Stimulated activated CD4-positive, alpha-beta T cell treated with anti-CD3 and anti-CD28 coated beads, Interleukin-2, amount 100 ng/mL, for 48 hours (primary cell): Measurements from ENCODE around the gene MAP4K4.

Experiments used
- DNase-seq, 2 donors: peaks; one replicate each; pipeline ENCODE4 v3.0.0-alpha.2; 2020

MAP4K4 gene

DNA sequence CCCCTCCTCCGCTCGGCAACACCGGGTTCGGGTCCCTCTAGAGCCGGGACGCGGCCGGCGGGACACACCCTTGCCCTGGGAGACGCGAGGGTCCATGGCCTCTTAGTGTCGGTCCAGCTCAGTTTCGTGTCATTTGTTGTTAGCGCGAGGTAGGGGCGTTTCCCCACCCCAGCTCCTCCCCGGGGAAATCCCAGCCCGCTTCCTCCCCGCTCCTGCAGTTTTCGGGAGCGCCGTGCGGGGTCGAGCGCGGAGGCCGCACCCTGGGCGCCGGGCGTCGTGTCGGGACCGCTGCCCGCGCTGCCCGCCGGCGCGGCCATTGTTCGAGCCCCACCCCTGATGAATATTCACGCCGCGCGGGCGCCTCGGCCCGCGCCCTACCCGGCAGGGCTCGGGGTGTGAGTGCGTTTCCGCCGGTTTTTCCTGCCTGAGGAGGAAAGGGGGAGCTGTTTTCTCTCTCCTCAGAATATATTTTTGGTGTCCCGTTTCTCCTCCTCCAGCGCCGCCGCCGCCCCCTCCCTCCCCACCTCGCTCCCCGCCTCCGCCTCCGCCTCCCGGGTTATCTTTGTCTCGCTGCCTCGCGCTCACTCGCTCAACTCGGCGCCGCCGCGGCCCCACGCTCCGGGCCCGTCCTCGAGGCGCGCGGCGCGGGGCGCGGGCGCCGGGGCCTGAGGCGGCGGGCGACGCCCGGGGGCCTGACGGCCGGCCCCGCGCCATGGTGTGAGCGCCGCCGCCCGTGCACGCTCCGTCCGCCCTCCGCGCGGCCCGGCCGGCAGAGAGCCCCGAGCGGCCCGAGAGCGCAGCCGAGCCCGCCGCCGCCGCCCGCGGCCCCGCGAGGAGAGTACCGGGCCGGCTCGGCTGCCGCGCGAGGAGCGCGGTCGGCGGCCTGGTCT is at the start of gene MAP4K4:
TSS of gene MAP4K4 (plus strand) at position 584 of the 890 bp plus-strand sequence. CDS start 374 bp downstream, outside the sequence.
- peak; percentile 59 to 60 for DNase-seq

DNA sequence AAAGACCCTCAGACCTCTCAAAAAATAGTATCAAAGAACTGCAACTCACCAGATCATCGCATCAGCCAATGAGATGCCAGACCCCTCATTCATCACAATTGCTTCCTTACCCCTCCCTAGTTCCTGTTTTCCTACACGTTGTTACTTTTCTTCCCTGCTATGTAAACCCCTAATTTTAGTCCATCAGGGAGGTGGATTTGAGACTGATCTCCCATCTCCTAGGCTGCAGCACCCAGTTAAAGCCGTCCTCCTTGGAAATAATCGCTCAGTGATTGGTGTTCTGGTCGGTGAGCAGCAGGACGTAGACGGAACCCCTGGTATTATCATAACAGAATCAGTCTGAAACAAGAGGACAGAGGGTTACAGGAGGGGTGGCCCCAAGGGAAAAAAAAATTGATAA is 44.0 kb upstream of the MAP4K4 start:
- no peak for DNase-seq

- DNase-seq: no peak
Measured at GRCh38 chr2:101655702-101656422, 41.6 kb upstream of the MAP4K4 start.

- DNase-seq: no peak
Measured at GRCh38 chr2:101657787-101658186, 39.7 kb upstream of the MAP4K4 start.

- DNase-seq: no peak
Measured at GRCh38 chr2:101658387-101658786, 39.1 kb upstream of the MAP4K4 start.

DNA sequence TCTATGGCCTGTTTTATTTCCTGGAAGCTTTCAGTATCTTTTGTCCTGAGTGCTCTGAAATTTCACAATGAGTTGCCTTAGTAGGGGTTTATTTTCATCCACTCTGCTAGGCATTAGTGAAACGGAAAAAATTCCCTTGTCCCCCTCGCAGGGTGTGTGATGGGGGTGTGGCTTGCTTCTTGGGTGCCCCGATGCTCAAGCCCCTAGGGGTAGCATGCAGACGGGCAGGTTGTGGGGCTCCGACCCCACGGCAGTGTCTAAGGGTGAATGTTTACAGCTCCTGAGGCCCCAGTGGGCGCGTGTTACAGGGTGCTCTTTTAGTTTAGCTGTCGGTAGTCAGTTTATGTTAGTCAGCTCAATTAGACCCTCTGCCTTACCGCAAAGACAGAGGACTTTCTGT is 32.2 kb upstream of the MAP4K4 start:
- no peak for DNase-seq

DNA sequence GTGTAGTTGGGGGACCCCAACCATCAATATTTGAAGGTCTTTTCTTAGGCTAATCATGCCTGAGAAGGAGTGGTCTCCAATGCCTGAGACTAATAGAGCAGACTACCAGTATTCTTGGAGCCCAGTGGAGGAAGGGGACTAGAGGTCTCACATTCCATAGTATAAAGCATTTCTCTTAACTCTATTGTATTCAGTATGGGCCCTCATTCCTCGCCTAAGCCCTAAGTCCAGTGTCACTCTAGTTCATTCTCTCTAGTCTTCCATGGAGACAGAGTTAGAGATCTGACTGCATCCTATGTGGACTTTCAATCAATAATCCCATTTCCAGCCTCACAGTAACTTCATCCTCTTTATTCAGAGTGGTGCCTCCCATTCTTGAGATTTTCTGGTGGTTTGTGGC is 29.7 kb upstream of the MAP4K4 start:
- no peak for DNase-seq

GRCh38 chr2:101672047-101672446 is 25.5 kb upstream of the MAP4K4 start:
- DNase-seq: no peak

DNA sequence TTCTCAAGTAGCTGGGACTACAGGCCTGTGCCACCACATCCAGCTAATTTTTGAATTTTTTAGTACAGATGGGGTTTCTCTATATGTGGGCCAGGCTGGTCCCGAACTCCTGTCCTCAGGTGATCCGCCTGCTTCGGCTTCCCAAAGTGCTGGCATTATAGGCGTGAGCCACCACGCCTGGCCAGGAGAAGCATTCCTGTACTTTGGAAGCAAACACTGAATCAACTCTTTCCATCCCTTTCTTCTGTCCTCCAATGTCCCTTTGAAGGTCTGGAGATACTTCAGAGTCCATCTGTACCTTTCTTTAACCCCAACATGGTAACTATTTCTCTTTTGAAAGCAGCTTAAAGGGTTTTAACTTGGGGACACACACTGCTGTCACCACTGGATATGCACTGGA is 23.6 kb upstream of the MAP4K4 start:
- DNase-seq: no peak

- no peak for DNase-seq
Measured at GRCh38 chr2:101675512-101675911, 22.0 kb upstream of the MAP4K4 start.

- DNase-seq: no peak
Measured at GRCh38 chr2:101676674-101677073, 20.8 kb upstream of the MAP4K4 start.

GRCh38 chr2:101677658-101678057 is 19.8 kb upstream of the MAP4K4 start:
- DNase-seq: no peak

DNA sequence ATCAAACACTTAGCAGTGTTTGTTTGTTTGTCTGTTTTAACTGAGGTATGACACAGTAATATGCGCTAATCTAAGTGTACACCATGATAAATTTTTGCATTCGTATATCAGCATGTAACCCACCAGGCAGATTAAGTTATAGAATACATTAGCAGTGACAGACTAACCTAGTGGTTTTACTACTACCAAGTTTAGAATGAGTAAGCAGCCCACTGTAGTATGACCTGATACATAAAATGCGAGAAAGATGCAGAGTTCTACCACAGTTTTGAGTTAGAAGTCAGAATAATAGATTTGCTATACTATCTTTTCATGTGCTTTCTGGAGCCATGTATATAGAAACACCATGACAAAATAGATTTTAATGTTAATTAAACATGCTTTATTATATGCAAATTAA is 19.1 kb upstream of the MAP4K4 start:
- DNase-seq: no peak

GRCh38 chr2:101679037-101679726 is 18.3 kb upstream of the MAP4K4 start:
- no peak for DNase-seq

- no peak for DNase-seq
Measured at GRCh38 chr2:101679801-101680487, 17.6 kb upstream of the MAP4K4 start.

GRCh38 chr2:101682311-101682710 is 15.2 kb upstream of the MAP4K4 start:
- DNase-seq: no peak

- no peak for DNase-seq
Measured at GRCh38 chr2:101684313-101684712, 13.2 kb upstream of the MAP4K4 start.

DNA sequence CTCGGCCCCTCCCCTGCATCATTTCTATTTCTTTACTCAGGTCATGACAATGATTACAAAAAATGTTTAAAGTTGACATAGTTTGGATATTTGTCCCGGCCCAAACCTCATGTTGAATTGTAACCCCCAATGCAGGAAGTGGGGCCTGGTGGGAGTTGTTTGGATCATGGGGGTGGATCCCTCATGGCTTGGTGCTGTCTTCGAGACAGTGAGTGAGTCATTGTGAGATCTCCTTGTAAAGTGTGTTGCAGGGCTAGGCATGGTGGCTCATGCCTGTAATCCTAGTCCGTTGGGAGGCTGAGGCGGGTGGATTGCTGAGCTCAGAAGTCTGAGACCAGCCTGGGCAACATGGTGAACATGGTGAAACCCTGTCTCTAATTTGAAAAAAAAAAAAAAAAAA is 9.2 kb upstream of the MAP4K4 start:
- DNase-seq: no peak

DNA sequence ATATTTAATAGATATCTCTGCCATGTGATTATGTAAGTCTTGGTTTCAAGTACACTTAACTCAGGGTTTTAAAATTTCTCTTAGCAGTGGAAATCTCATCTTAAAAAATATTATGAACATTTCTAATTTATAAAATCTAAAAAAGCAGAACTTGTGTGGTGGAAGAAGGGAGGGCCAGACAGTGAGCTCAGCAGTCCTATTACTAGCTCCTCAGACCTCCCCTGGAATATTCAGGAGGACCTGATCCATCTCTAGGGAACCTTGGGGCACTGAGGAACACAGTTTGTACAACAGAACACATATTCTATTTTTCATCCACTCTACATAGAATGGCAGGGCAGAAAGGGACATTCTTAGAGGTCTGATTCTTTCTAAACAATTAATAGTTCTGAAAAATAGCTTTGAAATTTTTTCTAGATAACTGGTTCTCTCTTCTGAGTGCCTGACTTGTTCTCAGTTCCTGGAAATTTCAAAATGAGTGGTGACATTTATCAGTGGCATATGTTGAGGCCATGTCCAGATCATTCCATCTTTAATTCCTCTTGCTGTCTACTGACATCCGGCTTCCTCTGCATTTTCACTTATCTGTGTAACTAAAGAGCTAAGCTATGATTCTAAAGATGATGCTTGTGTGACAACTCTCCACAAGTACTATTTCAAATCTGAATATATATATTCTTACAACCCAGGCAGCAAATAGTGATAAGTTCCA is 8.2 kb upstream of the MAP4K4 start:
- no peak for DNase-seq

DNA sequence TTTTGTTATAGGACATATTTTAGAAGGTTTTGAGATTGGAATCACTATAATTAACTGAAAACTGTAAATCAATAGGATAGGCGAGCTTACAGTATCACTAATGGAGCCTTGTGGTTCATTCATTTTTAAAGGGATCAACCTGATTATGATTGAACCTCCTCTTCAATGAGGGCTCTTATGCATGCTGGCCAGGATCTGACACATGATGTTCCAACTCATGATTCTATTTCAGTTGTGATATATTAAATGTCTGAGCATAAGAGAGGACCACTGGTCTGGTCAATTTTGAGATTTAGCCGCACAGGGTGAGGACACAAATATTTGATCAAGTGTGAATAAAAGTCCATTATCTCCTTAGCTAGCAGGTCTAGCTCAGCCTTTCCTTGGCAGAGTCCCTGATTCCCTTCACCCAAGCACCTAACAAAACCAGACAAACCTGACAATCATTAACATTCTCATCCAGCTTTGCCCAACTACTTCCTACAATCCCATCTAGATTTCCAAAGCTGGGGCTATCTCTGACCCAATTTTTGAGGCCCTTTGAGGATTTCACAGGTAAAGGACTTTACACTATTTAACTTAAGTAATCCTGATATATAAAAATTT is 6.9 kb upstream of the MAP4K4 start:
- DNase-seq: no peak

GRCh38 chr2:101692041-101692440 is 5.5 kb upstream of the MAP4K4 start:
- no peak for DNase-seq

GRCh38 chr2:101692766-101693165 is 4.7 kb upstream of the MAP4K4 start:
- DNase-seq: no peak
